Lower lobe of right lung (tissue), 2 donors: Measurements from ENCODE around the gene CCND1. TPM values are rescaled to one million over a fixed set of nuclear protein-coding genes. Genes with fewer than 3 reads are reported as not detected.

Experiments
- ATAC-seq, 2 donors: fragments of 200-7000 bp; cut with Tn5 transposase; one replicate each; pipeline ENCODE4 v1.9.1; 2020 to 2022; ENCODE audit warnings: mild to moderate bottlenecking in 2 of 2, moderate library complexity in 2 of 2
- DNase-seq: peaks from one replicate; pipeline ENCODE4 v3.0.0-alpha.2; 2020
- H3K27ac ChIP-seq: fragments of 200-600 bp; one replicate; pipeline ENCODE4 v1.8.0; 2022
- H3K27me3 ChIP-seq: fragments of 200-600 bp; one replicate; pipeline ENCODE4 v1.8.0; 2022; ENCODE audit warnings: low read depth
- H3K36me3 ChIP-seq: fragments of 200-600 bp; one replicate; pipeline ENCODE4 v1.8.0; 2022; ENCODE audit warnings: mild to moderate bottlenecking
- H3K4me1 ChIP-seq: fragments of 200-600 bp; one replicate; pipeline ENCODE4 v1.8.0; 2022
- H3K4me3 ChIP-seq: fragments of 200-600 bp; one replicate; pipeline ENCODE4 v1.8.0; 2022; ENCODE audit warnings: mild to moderate bottlenecking
- H3K9me3 ChIP-seq: fragments of 200-600 bp; one replicate; pipeline ENCODE4 v1.8.0; 2022
- intact Hi-C: fragments of 100-400 bp; cut with DNase I; formaldehyde crosslinking; loops from one replicate; pipeline ENCODE4 v1.11.0; 2022
- total RNA-seq: library from RNA; stranded (reverse); fragmentation: NEBNext Ultra II Directional; extraction: Animal tissue kit (Norgen Biotek cat#: 25700); gene quantifications from one replicate; pipeline ENCODE4 v1.2.1, GENCODE V29; 2021
- TF ChIP-seq, protein P1 (sequence below): fragments of 200-600 bp; IDR thresholded peaks from one replicate; pipeline ENCODE4 v1.8.0; 2022; ENCODE audit warnings: antibody characterized with exemption, mild to moderate bottlenecking
- donor health status: DM: no; HTN: yes; CAD: no; lungs with severe emphysema.

Gene CCND1
- total RNA-seq, 1 donor from 2014 or later: 202 TPM

DNA sequence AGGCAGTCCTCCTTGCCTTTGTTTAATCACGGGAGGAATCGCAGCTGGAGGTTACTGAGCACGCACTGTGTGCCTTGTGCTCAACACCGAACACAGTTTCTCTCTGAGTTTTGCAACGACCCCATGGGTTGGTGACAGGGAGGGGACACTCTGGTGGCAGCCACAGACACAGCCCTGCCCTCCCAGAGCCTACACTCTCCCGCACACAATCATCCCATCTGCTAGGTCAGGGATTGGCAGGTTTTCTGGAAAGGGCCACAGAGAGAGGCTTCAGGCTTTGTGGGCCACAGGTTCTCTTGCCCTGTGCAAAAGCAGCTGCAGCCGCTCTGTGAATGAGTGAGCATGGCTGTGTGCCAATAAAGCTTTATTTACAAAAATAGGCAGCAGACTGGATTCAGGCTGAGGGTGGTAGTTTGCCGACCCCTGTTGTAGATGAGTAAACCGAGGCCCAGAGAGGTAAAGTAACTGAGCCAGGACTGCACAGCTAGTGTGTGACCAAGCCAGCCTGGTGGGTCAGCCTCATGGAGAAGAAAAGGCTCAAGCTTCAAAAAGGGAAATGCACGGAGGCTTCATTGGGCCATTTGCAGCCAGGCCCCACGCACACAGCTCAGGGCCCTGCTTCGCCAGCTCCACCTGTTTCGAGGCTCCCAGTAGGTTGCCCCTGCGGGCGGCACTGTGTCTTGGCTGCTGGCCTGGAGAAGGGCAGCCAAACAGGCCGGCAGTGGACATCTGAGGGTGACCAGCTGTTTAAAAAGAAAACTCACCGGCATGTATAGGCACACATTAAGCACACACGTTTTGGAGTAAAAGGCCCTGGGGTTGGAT lies 17.9 kb downstream of the CCND1 start:
- Histone ChIP-seq H3K4me3 (no peak overlapping the region), H3K36me3 (peaks cover 20% of the 10 kb centered on the region), H3K27ac (no peak overlapping the region), H3K9me3 (no peaks in the 10 kb centered on the region), H3K4me1 (no peaks in the 10 kb centered on the region), H3K27me3 (no peaks in the 10 kb centered on the region)
- TF ChIP-seq, protein P1, sequence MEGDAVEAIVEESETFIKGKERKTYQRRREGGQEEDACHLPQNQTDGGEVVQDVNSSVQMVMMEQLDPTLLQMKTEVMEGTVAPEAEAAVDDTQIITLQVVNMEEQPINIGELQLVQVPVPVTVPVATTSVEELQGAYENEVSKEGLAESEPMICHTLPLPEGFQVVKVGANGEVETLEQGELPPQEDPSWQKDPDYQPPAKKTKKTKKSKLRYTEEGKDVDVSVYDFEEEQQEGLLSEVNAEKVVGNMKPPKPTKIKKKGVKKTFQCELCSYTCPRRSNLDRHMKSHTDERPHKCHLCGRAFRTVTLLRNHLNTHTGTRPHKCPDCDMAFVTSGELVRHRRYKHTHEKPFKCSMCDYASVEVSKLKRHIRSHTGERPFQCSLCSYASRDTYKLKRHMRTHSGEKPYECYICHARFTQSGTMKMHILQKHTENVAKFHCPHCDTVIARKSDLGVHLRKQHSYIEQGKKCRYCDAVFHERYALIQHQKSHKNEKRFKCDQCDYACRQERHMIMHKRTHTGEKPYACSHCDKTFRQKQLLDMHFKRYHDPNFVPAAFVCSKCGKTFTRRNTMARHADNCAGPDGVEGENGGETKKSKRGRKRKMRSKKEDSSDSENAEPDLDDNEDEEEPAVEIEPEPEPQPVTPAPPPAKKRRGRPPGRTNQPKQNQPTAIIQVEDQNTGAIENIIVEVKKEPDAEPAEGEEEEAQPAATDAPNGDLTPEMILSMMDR: no peak
- ATAC-seq (no peak), DNase-seq (peak; percentile 34)
- intact Hi-C loops: loop anchor here (10.0 kb wide), 1 partner anchor 554 kb away; no protein-coding TSS in a partner anchor

DNA sequence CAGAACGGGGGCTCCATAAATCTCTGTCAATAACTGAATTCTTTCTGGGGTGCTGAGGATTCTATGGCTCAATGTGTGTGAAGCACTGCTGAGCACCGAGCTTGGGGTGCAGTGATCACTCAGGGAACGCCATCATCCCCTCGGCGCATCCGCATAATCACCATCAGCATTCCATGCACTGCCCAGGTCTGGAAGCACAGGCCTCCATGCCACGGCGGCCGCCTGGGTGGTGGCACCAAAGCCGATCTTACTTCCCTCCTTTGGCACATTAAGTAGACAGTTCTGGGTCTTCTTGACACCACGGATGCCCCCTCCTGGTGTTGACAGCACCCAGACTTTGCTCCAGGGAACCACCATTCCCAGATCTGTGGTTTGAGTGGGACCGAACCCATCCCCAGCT lies 18.6 kb downstream of the CCND1 start:
- H3K27ac ChIP-seq: no peak overlapping the region
- peak; percentile 14 for DNase-seq

DNA sequence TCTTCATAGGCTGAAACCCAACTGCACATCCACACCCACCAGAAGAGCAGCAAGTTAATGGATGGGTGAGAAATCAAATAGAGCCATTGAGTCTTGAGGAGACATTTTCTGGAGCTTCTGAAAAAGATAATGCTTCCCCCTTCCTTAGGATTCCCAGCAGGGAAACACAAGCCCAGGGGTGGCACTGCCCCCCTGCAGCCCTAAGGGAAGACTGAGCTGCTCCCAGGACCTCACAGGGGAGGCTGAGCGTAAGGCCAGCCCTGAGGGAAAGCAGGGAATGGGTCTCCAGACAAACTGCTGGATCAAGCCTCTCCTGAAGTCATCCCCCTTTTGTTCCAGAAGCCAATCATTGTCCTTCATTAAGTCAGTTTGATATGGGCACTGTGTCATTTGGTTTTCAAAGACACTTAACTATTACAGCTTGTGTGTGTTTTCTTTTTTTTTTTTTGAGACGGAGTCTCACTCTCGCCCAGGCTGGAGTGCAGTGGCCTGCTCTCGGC lies 19.1 kb downstream of the CCND1 start:
- no peaks in the 10 kb centered on the region for H3K9me3 ChIP-seq
- H3K36me3 ChIP-seq: peaks cover 27% of the 10 kb centered on the region
- H3K27ac ChIP-seq: no peak overlapping the region
- DNase-seq: peak; percentile 14
- no peaks in the 10 kb centered on the region for H3K27me3 ChIP-seq
- intact Hi-C loops: no loop called here
- no peak overlapping the region for H3K4me3 ChIP-seq
- no peaks in the 10 kb centered on the region for H3K4me1 ChIP-seq
- ATAC-seq: no peak
- TF ChIP-seq, protein P1: no peak

More for the DNA sequence above, 18.6 kb downstream of the CCND1 start:
- Histone ChIP-seq H3K27me3 (no peaks in the 10 kb centered on the region), H3K4me3 (no peak overlapping the region), H3K9me3 (no peaks in the 10 kb centered on the region), H3K36me3 (peaks cover 22% of the 10 kb centered on the region), H3K4me1 (no peaks in the 10 kb centered on the region)
- intact Hi-C loops: loop anchor here (10.0 kb wide), 1 partner anchor 555 kb away; no protein-coding TSS in a partner anchor
- no peak for ATAC-seq
- TF ChIP-seq, protein P1: no peak

DNA sequence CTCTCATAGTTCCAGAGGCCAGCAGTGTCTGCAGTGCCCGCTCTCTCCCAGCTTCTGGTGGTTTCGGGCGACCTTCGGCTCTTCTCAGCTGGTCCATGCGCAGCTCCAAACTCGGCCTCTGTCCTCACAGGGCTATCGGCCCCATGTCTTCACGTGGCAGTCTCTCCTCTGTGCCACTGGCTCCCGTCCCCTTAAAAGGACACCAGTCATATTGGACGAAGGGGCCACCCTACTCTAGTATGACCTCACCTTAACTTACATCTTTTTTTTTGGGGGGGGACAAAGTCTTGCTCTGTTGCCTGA lies 20.4 kb downstream of the CCND1 start:
- H3K4me3 ChIP-seq: no peak overlapping the region
- no peak overlapping the region for H3K27ac ChIP-seq
- H3K9me3 ChIP-seq: no peaks in the 10 kb centered on the region
- no peaks in the 10 kb centered on the region for H3K27me3 ChIP-seq
- TF ChIP-seq, protein P1: no peak
- intact Hi-C loops: no loop called here
- no peaks in the 10 kb centered on the region for H3K4me1 ChIP-seq
- DNase-seq (peak; percentile 23), ATAC-seq (no peak)
- H3K36me3 ChIP-seq: peaks cover 40% of the 10 kb centered on the region

- no peaks in the 10 kb centered on the region for H3K27me3 ChIP-seq
- peak; percentile 18 for DNase-seq
- H3K9me3 ChIP-seq: no peaks in the 10 kb centered on the region
- no peak for ATAC-seq
- H3K27ac ChIP-seq: no peak overlapping the region
- no peaks in the 10 kb centered on the region for H3K4me1 ChIP-seq
- no peak overlapping the region for H3K4me3 ChIP-seq
- peaks cover 48% of the 10 kb centered on the region for H3K36me3 ChIP-seq
- intact Hi-C loops: no loop called here
- TF ChIP-seq, protein P1: no peak
Measured at GRCh38 chr11:69662021-69662698, 21.2 kb downstream of the CCND1 start.
